NCI-H1105 (cell line): ENCODE results near the gene KRTAP1-5.

Source experiments
- DNase-seq: peaks from one replicate; lab custom pipeline; 2025; lab: John Stamatoyannopoulos, UW

KRTAP1-5 gene

GRCh38 chr17:41004397-41004796, 22.6 kb downstream of the KRTAP1-5 start:
- peak; percentile 85 for DNase-seq

GRCh38 chr17:41003926-41004325, 23.1 kb downstream of the KRTAP1-5 start:
- DNase-seq: no peak

DNA sequence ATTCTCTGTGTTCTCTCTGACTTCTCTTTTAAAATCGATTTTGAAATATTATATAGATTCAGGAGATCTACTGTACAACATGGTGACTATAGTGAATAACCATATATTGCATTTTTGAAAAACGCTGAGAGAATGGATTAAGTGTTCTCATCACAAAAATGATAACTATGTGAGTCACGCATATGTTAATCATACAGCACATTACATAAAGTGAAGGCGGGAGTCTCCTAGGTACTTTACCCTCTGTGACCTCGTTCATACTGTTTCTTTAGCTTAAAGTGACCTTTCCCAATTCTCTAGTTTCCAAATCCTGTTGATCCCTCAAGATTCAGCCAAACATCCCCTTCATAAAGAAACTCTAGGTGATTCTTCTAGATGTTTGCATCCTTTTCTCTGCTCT, 24.2 kb downstream of the KRTAP1-5 start:
- DNase-seq: no peak

DNA sequence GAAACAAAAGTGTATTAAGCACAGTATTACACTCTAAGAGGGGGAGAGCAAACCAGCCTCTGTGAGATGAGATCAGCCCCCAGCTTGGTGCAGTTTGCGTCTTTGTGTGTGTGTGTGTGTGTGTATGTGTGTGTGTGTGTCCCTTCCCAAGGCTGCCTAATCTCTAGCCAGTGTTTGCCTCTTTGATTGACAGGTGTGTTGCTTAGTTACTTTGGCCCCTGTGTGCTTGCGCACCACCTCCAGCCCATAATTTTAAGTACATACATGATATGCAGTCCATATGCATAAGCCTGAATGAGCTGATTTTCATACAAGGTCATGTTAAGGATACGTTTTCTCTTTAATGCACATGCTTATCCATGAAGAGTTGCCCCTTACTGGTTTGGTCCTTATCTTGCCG, 25.2 kb downstream of the KRTAP1-5 start:
- no peak for DNase-seq

DNA sequence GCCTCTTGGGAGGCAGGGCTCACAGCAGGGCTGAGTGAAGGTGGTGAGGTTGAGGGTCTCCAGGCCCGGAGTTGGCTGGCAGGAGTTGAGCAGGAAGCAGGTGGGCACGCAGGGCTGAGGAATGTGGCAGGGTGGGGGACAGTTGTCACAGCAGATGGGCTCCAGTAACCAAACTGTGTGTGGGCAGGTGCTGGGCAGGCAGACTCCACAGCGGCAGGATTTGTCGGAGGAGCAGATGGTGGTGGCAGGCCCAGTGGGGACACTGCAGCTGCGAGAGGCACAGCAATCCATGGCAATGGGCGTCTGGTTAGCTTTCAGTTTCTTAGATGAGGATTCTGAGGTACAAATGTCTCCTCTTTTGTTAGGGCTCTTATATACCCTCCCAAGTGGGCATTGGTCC, 27.4 kb downstream of the KRTAP1-5 start, which contains the start of gene KRTAP3-2:
Gene KRTAP3-2, minus strand, starts transcription at position 344 of the 400 bp plus-strand sequence. Its CDS starts 53 bp downstream, at position 291.
- DNase-seq: peak; percentile 16

DNA sequence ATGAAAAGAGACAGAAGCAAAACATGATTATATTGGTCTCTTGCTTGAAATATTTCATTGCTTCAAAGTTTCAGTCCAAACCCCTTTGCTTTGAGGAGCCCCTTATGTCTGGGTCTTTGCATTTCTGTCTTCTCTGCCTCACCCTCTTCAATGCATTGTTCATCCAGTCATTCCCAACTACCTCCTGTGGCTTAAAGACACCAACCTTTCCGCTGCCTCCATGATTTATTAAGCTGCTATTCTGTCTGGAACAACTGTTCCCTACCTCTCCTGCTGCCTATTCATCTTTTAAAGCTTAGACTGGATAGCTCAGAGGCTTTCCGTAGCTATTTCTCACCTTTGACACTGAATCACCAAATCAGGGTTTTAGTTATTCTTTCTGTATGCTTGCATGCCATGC, 29.6 kb downstream of the KRTAP1-5 start:
- no peak for DNase-seq

DNA sequence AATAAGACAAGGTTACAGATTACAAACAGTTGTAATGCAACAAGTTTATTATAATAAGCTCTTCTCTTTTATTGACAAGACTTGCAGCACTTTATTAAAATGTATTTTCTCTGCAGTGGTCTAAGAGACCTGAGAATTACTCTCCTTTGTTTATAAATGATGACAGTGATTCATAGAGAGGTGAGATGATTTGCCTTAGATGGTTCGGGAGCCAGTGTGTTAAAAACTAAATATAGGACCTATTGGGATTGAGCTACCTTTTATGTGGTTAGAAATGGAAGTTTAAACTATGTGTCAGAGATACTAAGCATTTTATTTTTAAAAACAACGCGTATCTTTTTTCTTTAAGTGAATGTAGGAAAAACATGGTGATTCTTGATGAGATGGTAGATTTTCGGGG, 30.2 kb downstream of the KRTAP1-5 start:
- DNase-seq: no peak

- no peak for DNase-seq
These were observed 31.9 kb downstream of the KRTAP1-5 start for GRCh38 chr17:40995116-40995515.

DNA sequence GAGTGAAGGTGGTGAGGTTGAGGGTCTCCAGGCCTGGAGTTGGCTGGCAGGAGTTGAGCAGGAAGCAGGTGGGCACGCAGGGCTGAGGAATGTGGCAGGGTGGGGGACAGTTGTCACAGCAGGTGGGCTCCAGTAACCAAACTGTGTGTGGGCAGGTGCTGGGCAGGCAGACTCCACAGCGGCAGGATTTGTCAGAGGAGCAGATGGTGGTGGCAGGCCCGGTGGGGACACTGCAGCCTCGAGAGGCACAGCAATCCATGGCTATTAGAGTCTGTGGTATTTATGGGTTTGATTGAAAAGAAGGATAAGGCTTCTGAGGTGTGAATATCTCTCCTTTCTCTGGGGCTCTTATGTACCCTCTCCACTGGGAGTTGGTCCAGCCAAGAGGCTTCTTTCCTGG, 33.2 kb downstream of the KRTAP1-5 start, which contains the start of gene KRTAP3-3:
Gene KRTAP3-3, minus strand, starts transcription at position 326 of the 400 bp plus-strand sequence. Its CDS starts 67 bp downstream, at position 259.
- peak; percentile 88 for DNase-seq

- DNase-seq: no peak
These were observed 33.9 kb downstream of the KRTAP1-5 start for GRCh38 chr17:40993084-40993483.

DNA sequence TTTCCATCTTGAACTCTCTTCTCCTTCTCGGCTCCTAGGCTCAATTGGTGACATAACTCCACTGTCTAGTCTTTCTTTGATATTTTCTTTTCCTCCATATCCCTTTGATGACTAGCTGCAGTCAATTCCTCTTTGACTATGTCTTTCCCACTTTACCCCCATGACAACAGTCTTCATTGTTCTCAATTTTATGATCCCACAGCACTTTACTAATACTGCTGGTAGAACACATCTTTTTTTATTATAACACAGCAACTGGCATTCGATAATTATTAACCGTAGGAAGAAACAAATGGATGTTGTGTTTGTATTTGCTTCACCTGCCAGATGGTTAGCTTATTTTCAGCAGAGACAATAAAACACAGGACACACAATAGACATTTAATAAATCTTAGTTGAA, 34.3 kb downstream of the KRTAP1-5 start:
- DNase-seq: peak; percentile 19

GRCh38 chr17:40986920-40987319, 40.1 kb downstream of the KRTAP1-5 start:
- no peak for DNase-seq

DNA sequence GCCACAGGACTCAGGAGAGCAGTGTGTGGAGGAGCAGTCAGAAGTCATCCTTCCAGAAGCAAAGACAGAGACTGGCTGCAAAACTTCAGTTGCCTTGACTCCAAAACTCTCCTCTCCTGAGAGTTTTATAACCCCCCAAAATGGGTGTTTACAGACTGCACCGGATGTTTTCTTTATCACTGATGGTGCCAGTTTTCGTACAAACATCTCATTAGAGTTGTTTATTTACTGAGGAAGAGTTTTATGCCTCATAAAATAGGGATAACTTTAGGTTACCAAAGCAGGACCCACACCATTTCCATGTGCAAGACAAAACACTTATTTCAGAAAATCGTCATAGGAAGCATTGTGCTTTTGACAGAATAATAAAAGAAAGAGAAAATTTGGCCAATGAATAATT, 42.8 kb downstream of the KRTAP1-5 start, which contains the start of gene KRT40:
Gene KRT40, minus strand, starts transcription at position 101 of the 400 bp plus-strand sequence. Its CDS starts 53 bp downstream, at position 48.
- DNase-seq: no peak

DNA sequence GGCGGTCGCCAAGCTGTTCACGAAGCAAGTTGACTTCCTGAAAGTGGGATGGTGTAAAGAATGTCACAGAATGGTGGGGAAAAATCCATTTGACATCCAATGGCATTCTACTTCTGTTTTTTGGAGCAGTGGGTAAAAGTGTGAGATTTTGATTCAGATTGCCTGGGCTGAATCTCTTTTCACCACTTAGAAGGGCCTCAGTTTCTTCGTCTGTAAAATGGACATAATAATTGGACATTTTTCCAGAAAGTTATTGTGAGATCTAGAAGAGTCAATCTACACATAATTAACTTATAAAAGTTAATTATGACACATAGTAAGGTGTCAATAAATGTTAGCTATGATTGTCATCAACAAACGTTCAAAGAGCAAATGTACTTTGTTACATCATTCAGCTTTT, 45.9 kb downstream of the KRTAP1-5 start:
- DNase-seq: no peak

- DNase-seq: no peak
These were observed 46.4 kb downstream of the KRTAP1-5 start for GRCh38 chr17:40980596-40980995.

GRCh38 chr17:40980117-40980516, 46.9 kb downstream of the KRTAP1-5 start:
- DNase-seq: no peak

DNA sequence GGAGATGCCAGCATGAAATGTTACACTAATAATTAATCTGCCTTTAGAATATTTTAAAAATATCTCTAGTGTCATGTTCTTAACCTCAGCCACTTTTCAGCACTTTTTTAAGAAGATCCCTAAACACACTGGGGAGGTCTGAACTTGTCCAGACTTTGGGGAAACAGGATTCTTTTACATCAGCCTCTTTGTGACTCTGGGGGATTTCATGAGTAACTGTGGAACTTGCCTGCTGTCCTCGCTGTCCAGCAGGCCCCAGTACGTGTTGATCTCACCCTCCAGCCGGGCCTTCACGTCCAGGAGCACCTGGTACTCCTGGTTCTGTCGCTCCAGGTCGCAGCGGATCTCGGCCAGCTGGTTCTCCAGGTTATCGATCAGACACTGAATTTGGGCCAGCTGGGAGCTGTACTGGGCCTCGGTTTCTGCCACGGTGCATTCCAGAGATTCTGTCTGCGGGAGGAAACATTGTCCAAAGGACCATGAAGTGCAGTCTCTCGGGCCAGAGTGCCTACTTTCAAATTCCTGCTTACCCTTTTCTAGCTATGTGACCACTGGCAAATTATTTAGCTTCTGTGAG, 48.3 kb downstream of the KRTAP1-5 start:
- DNase-seq: no peak
